Astrocyte of the spinal cord (primary cell): ENCODE results near the gene G3BP2.

Experiments used
- DNase-seq: peaks from one replicate; pipeline ENCODE4 v3.0.0; 2011; ENCODE audit warnings: low read depth, low spot score
- H3K4me3 ChIP-seq: 2 replicates; pipeline ENCODE4 v1.5.1; 2011; ENCODE audit warnings: low read depth, mild to moderate bottlenecking, low read length, moderate library complexity
- CTCF ChIP-seq: IDR thresholded peaks from 2 replicates; pipeline ENCODE4 v1.5.1; 2012; ENCODE audit warnings: low read depth, mild to moderate bottlenecking, low read length, inconsistent platforms
- in situ Hi-C: cut with HindIII; loops from 2 replicates; pipeline ENCODE4 v1.10.0; 2017; ENCODE audit warnings: low sequenced_read_pairs

Gene G3BP2

GRCh38 chr4:75714704-75715103 lies 41.5 kb upstream of the G3BP2 start:
- TF ChIP-seq CTCF: no peak
- in situ Hi-C loops: no loop called here
- DNase-seq: no peak
- no peak overlapping the region for H3K4me3 ChIP-seq

GRCh38 chr4:75714011-75714410 lies 40.8 kb upstream of the G3BP2 start:
- H3K4me3 ChIP-seq: no peak overlapping the region
- no peak for TF ChIP-seq CTCF
- DNase-seq: no peak
- in situ Hi-C loops: no loop called here

GRCh38 chr4:75710246-75710645 lies 37.0 kb upstream of the G3BP2 start:
- peak; percentile 18 for DNase-seq
- no peak for TF ChIP-seq CTCF
- in situ Hi-C loops: no loop called here
- no peak overlapping the region for H3K4me3 ChIP-seq

- in situ Hi-C loops: no loop called here
- no peak for DNase-seq
- H3K4me3 ChIP-seq: no peak overlapping the region
- peak; percentile 23 for TF ChIP-seq CTCF
Observed at GRCh38 chr4:75708218-75708691, 35.0 kb upstream of the G3BP2 start.

- H3K4me3 ChIP-seq: no peak overlapping the region
- peak; percentile 14 for DNase-seq
- no peak for TF ChIP-seq CTCF
- in situ Hi-C loops: no loop called here
Observed at GRCh38 chr4:75705198-75705977, 32.2 kb upstream of the G3BP2 start.

- TF ChIP-seq CTCF: no peak
- in situ Hi-C loops: no loop called here
- DNase-seq: no peak
- no peak overlapping the region for H3K4me3 ChIP-seq
Observed at GRCh38 chr4:75702919-75703411, 29.8 kb upstream of the G3BP2 start.
